ENCODE results near the gene IFNAR2. TPM values are rescaled to one million over a fixed set of nuclear protein-coding genes. Genes with fewer than 3 reads are reported as not detected.

The IFNAR2 gene
- total RNA-seq, 1 experiment from 2014 or later, result 28.2 TPM

GRCh38 chr21:33203371-33203724, 26.4 kb upstream of the IFNAR2 start:
- CTCF ChIA-PET, result no interaction called here
- H3K9me3 ChIP-seq (ENCODE audit: low read depth, low read length, poor library complexity, severe bottlenecking), result no peaks in the 10 kb centered on the region
- no peaks in the 10 kb centered on the region for H3K27me3 ChIP-seq (replicated peaks; ENCODE audit: insufficient read depth, low read depth, low read length, poor library complexity)
- no peak overlapping the region for H3K4me3 ChIP-seq (ENCODE audit: low read depth, low read length, poor library complexity, severe bottlenecking)
- intact Hi-C loops (cut with micrococcal nuclease; ENCODE audit: unreplicated experiment), result loop anchor here (5.0 kb wide), 2 partner anchors 159 to 404 kb away; no protein-coding TSS in a partner anchor
- no peak for DNase-seq (ENCODE audit: low spot score)
- no peaks in the 10 kb centered on the region for H3K36me3 ChIP-seq (ENCODE audit: insufficient read depth, low read length, poor library complexity, severe bottlenecking)
- H3K4me1 ChIP-seq (ENCODE audit: insufficient read depth, low read length, poor library complexity, severe bottlenecking), result no peaks in the 10 kb centered on the region
- no TSS peak for BruUV-seq (replicated peaks)
- TF ChIP-seq CTCF (conservative IDR thresholded peaks at IDR 0.05; ENCODE audit: low read depth, low read length), result no peak
- no peak for TF ChIP-seq EZH2 (IDR thresholded peaks at IDR 0.05; ENCODE audit: borderline replicate concordance, low read depth, low read length, poor library complexity, severe bottlenecking)
- POLR2A ChIA-PET (ENCODE audit: low non-redundant PET), result no interaction called here
- H3K27ac ChIP-seq (ENCODE audit: low read depth, low read length, poor library complexity, severe bottlenecking), result no peak overlapping the region

DNA sequence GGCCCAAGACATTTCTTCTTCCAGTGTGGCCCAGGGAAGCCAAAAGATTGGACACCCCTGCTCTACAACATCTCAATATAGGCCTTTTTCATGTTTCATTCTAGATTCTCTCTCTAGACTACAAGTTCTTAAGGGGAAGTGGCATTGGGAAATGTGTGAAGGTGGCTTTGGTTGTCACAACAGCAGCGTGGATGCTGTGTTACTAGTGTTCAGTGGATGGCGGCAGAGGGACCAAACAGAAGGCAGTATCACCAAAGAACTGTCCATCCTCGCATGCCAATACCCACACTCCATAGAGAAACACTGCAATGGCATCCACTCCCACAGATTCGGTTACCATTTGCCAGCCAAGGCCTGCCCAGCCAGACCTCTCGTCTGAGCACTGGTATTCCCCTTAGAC, 24.3 kb upstream of the IFNAR2 start:
- H3K36me3 ChIP-seq (ENCODE audit: insufficient read depth, low read length, poor library complexity, severe bottlenecking), result no peaks in the 10 kb centered on the region
- H3K4me3 ChIP-seq (ENCODE audit: low read depth, low read length, poor library complexity, severe bottlenecking), result no peak overlapping the region
- ChIA-PET POLR2A (ENCODE audit: low non-redundant PET) (no interaction called here), CTCF (no interaction called here)
- H3K27ac ChIP-seq (ENCODE audit: low read depth, low read length, poor library complexity, severe bottlenecking), result no peak overlapping the region
- no TSS peak for BruUV-seq (replicated peaks)
- H3K4me1 ChIP-seq (ENCODE audit: insufficient read depth, low read length, poor library complexity, severe bottlenecking), result no peaks in the 10 kb centered on the region
- intact Hi-C loops (cut with micrococcal nuclease; ENCODE audit: unreplicated experiment), result no loop called here
- DNase-seq (ENCODE audit: low spot score), result no peak
- TF ChIP-seq EZH2 (IDR thresholded peaks at IDR 0.05; ENCODE audit: borderline replicate concordance, low read depth, low read length, poor library complexity, severe bottlenecking) (no peak), CTCF (conservative IDR thresholded peaks at IDR 0.05; ENCODE audit: low read depth, low read length) (no peak)
- H3K9me3 ChIP-seq (ENCODE audit: low read depth, low read length, poor library complexity, severe bottlenecking), result no peaks in the 10 kb centered on the region
- H3K27me3 ChIP-seq (replicated peaks; ENCODE audit: insufficient read depth, low read depth, low read length, poor library complexity), result no peaks in the 10 kb centered on the region

GRCh38 chr21:33206771-33207281, 22.9 kb upstream of the IFNAR2 start:
- Histone ChIP-seq H3K27ac (ENCODE audit: low read depth, low read length, poor library complexity, severe bottlenecking) (no peak overlapping the region), H3K36me3 (ENCODE audit: insufficient read depth, low read length, poor library complexity, severe bottlenecking) (no peaks in the 10 kb centered on the region), H3K4me3 (ENCODE audit: low read depth, low read length, poor library complexity, severe bottlenecking) (no peak overlapping the region), H3K27me3 (replicated peaks; ENCODE audit: insufficient read depth, low read depth, low read length, poor library complexity) (no peaks in the 10 kb centered on the region), H3K9me3 (ENCODE audit: low read depth, low read length, poor library complexity, severe bottlenecking) (no peaks in the 10 kb centered on the region), H3K4me1 (ENCODE audit: insufficient read depth, low read length, poor library complexity, severe bottlenecking) (no peaks in the 10 kb centered on the region)
- POLR2A ChIA-PET (ENCODE audit: low non-redundant PET), result no interaction called here
- BruUV-seq (replicated peaks), result no TSS peak
- CTCF ChIA-PET, result no interaction called here
- intact Hi-C loops (cut with micrococcal nuclease; ENCODE audit: unreplicated experiment), result no loop called here
- no peak for DNase-seq (ENCODE audit: low spot score)
- no peak for TF ChIP-seq EZH2 (IDR thresholded peaks at IDR 0.05; ENCODE audit: borderline replicate concordance, low read depth, low read length, poor library complexity, severe bottlenecking)
- TF ChIP-seq CTCF (conservative IDR thresholded peaks at IDR 0.05; ENCODE audit: low read depth, low read length), result no peak

Measured in A673 (cell line).